Endothelial cell of umbilical vein (primary cell): ENCODE data around the gene TH. TPM values are rescaled to one million over a fixed set of nuclear protein-coding genes. Genes with fewer than 3 reads are reported as not detected.
A peak's percentile ranks its signal among the peaks of the same experiment; 100 is the strongest.

Experiments used
- BruUV-seq: library from RNA; stranded (reverse); fragments of 400-500 nt; replicated peaks from 2 replicates; lab custom pipeline; 2021; lab: Mats Ljungman, UMichigan
- CTCF ChIA-PET: fragments of 300-600, 350-600 bp; sonication (Branson Sonifier 250); formaldehyde crosslinking; loops from one replicate; lab custom pipeline; 2021; ENCODE audit warnings: antibody characterized with exemption, inconsistent platforms; lab: Charles Lee
- POLR2A ChIA-PET: fragments of 300-600, 350-600 bp; sonication (Branson Sonifier 250); formaldehyde crosslinking; loops from one replicate; lab custom pipeline; 2021; ENCODE audit warnings: antibody characterized with exemption, inconsistent platforms; lab: Charles Lee
- DNase-seq: peaks from one replicate; pipeline ENCODE4 v3.0.0-alpha.2; 2011; ENCODE audit warnings: low read depth, low spot score
- FAIRE-seq: peaks from 2 replicates; lab custom pipeline; 2011; peaks lifted over from hg19 to GRCh38; lab: Jason Lieb, UNC
- H2AFZ ChIP-seq: 2 replicates; pipeline ENCODE4 v1.6.0; 2012; ENCODE audit warnings: low read depth, low read length, control low read depth, inconsistent platforms
- H3K27ac ChIP-seq: 2 replicates; pipeline ENCODE4 v1.5.1; 2011; ENCODE audit warnings: low read depth, mild to moderate bottlenecking, control low read depth, low read length, moderate library complexity; ENCODE audit not compliant: insufficient read depth
- H3K27me3 ChIP-seq, 2 experiments: 2 replicates each; pipeline versions ENCODE4 v1.6.0 to v1.6.1; 2011; ENCODE audit warnings: low read length in 2 of 2, mixed read lengths in 1 of 2; ENCODE audit not compliant: control insufficient read depth in 2 of 2, insufficient read depth in 2 of 2
- H3K36me3 ChIP-seq, 2 experiments: 2 replicates in 1 of 2; 3 replicates in 1 of 2; pipeline ENCODE4 v1.5.1; 2011; ENCODE audit warnings: low read length in 2 of 2, mild to moderate bottlenecking in 1 of 2, moderate library complexity in 1 of 2; ENCODE audit not compliant: control insufficient read depth in 2 of 2, insufficient read depth in 2 of 2; ENCODE audit errors: extremely low read depth in 1 of 2
- H3K4me1 ChIP-seq: 3 replicates; pipeline ENCODE4 v1.5.1; 2011; ENCODE audit warnings: mild to moderate bottlenecking, low read length; ENCODE audit not compliant: control insufficient read depth, insufficient read depth; ENCODE audit errors: extremely low read depth
- H3K4me2 ChIP-seq: 2 replicates; pipeline ENCODE4 v1.6.1; 2011; ENCODE audit warnings: low read length, control low read depth, mixed read lengths; ENCODE audit not compliant: insufficient read depth
- H3K4me3 ChIP-seq, 3 experiments: fragments of 200-600 bp in 1 of 3; sonication (generic), shearing (Covaris generic) in 1 of 3; replicated peaks in 1 of 3; 2 replicates each; pipeline ENCODE4 v1.5.1; 2011 to 2016; ENCODE audit warnings: control low read depth in 3 of 3, low read length in 3 of 3, mild to moderate bottlenecking in 2 of 3, inconsistent platforms in 1 of 3, low read depth in 1 of 3, moderate library complexity in 1 of 3; ENCODE audit not compliant: insufficient read depth in 1 of 3
- H3K79me2 ChIP-seq: 2 replicates; pipeline ENCODE4 v1.6.0; 2012; ENCODE audit warnings: low read length, inconsistent platforms; ENCODE audit not compliant: control insufficient read depth, insufficient read depth
- H3K9ac ChIP-seq: replicated peaks from 2 replicates; pipeline ENCODE3; 2011; ENCODE audit warnings: low read length, control low read depth; ENCODE audit not compliant: insufficient read depth; ENCODE audit errors: extremely low read depth
- H3K9me1 ChIP-seq: replicated peaks from 3 replicates; pipeline ENCODE4 v1.6.0; 2011; ENCODE audit warnings: mild to moderate bottlenecking, low read length; ENCODE audit not compliant: control insufficient read depth, insufficient read depth; ENCODE audit errors: extremely low read depth
- H3K9me3 ChIP-seq: replicated peaks from 2 replicates; pipeline ENCODE4 v1.5.1; 2012; ENCODE audit warnings: low read length, inconsistent platforms; ENCODE audit not compliant: control insufficient read depth, insufficient read depth
- H4K20me1 ChIP-seq: replicated peaks from 2 replicates; pipeline ENCODE3; 2011; ENCODE audit warnings: mild to moderate bottlenecking, low read length; ENCODE audit not compliant: control insufficient read depth, insufficient read depth; ENCODE audit errors: extremely low read depth
- EZH2 ChIP-seq: IDR thresholded peaks from 2 replicates; pipeline ENCODE4 v1.6.1; 2012; ENCODE audit warnings: borderline replicate concordance, low read depth, mild to moderate bottlenecking, moderate library complexity, low read length, inconsistent platforms; ENCODE audit not compliant: severe bottlenecking
- FOS ChIP-seq: IDR thresholded peaks from 2 replicates; pipeline ENCODE4 v1.6.1; 2011; ENCODE audit warnings: mild to moderate bottlenecking, low read length, moderate library complexity, borderline replicate concordance; ENCODE audit not compliant: insufficient read depth
- GATA2 ChIP-seq: IDR thresholded peaks from 2 replicates; pipeline ENCODE4 v1.7.0; 2011; ENCODE audit warnings: low read depth, mild to moderate bottlenecking, moderate library complexity, mixed read lengths, low read length; ENCODE audit not compliant: insufficient read length, insufficient read depth
- JUN ChIP-seq: IDR thresholded peaks from 2 replicates; pipeline ENCODE4 v1.6.1; 2011; ENCODE audit warnings: borderline replicate concordance, low read depth; ENCODE audit not compliant: insufficient read length, insufficient read depth
- MYC ChIP-seq: IDR thresholded peaks from one replicate; pipeline ENCODE4 v1.6.1; 2011; ENCODE audit warnings: mild to moderate bottlenecking, low read depth, low read length
- POLR2A ChIP-seq: IDR thresholded peaks from 2 replicates; pipeline ENCODE4 v1.6.1; 2012; ENCODE audit warnings: low read depth, mild to moderate bottlenecking, control low read depth, low read length
- POLR2AphosphoS5 ChIP-seq: IDR thresholded peaks from 2 replicates; pipeline ENCODE4 v1.6.1; 2012; ENCODE audit warnings: low read depth, mild to moderate bottlenecking, control low read depth, low read length, moderate library complexity; ENCODE audit not compliant: insufficient read depth
- dilution Hi-C: fragments of 300-500 bp; cut with MboI; formaldehyde crosslinking; loops from one replicate; pipeline ENCODE4 v1.15.0; 2019; ENCODE audit warnings: low sequenced_read_pairs; ENCODE audit not compliant: extremely low pct_ligation_motif_present
- intact Hi-C: fragments of 100-400 bp; cut with micrococcal nuclease; formaldehyde crosslinking; loops from one replicate; pipeline ENCODE4 v1.10.0; 2022
- polyA plus RNA-seq, 4 experiments: library from polyadenylated mRNA; depleted of rRNA in 3 of 4; stranded (reverse) in 3 of 4; unstranded in 1 of 4; fragments of >200 nt; gene quantifications; 2 replicates each; pipeline versions ENCODE4 v1.2.1 to v1.2.3, GENCODE V29; 2011 to 2012; ENCODE audit warnings: missing spikeins in 1 of 4
- total RNA-seq: library from RNA; stranded (reverse); gene quantifications from 2 replicates; pipeline ENCODE4 v1.2.3, GENCODE V29; 2021
- TF ChIP-seq, protein P1 (sequence below), 2 donors: IDR thresholded peaks; 1 replicate in 1 of 2; 2 replicates in 1 of 2; pipeline ENCODE4 v1.5.1; 2011; ENCODE audit warnings: low read length in 2 of 2, mild to moderate bottlenecking in 2 of 2, moderate library complexity in 2 of 2, control low read depth in 1 of 2, inconsistent platforms in 1 of 2, low read depth in 1 of 2; ENCODE audit not compliant: insufficient read depth in 1 of 2; ENCODE audit errors: extremely low read depth in 1 of 2
- TF ChIP-seq, protein P2 (sequence below): IDR thresholded peaks from 2 replicates; pipeline ENCODE4 v1.6.1; 2011; ENCODE audit not compliant: insufficient read depth, insufficient read length

TH gene
- total and polyA plus RNA-seq, 2 donors (not counting 3 experiments of a cell fraction or from before 2014, with no cell fraction given) = not detected

GRCh38 chr11:2196970-2197770 lies 25.6 kb upstream of the TH start:
- CTCF ChIA-PET = interaction anchor here (0.7 to 4.7 kb wide), 6 partner anchors 11 to 334 kb away, joined by 3 to 67 read pairs (median 4); no protein-coding TSS in a partner anchor
- no peak overlapping the region for H2AFZ ChIP-seq
- intact Hi-C loops (loop anchor here (1.0 to 5.0 kb wide), 3 partner anchors 108 to 335 kb away; no protein-coding TSS in a partner anchor), dilution Hi-C loops (no loop called here)
- H4K20me1 ChIP-seq = no peaks in the 10 kb centered on the region
- no peaks in the 10 kb centered on the region for H3K9me3 ChIP-seq
- no TSS peak for BruUV-seq
- no peak for TF ChIP-seq JUN
- TF ChIP-seq, protein P1, sequence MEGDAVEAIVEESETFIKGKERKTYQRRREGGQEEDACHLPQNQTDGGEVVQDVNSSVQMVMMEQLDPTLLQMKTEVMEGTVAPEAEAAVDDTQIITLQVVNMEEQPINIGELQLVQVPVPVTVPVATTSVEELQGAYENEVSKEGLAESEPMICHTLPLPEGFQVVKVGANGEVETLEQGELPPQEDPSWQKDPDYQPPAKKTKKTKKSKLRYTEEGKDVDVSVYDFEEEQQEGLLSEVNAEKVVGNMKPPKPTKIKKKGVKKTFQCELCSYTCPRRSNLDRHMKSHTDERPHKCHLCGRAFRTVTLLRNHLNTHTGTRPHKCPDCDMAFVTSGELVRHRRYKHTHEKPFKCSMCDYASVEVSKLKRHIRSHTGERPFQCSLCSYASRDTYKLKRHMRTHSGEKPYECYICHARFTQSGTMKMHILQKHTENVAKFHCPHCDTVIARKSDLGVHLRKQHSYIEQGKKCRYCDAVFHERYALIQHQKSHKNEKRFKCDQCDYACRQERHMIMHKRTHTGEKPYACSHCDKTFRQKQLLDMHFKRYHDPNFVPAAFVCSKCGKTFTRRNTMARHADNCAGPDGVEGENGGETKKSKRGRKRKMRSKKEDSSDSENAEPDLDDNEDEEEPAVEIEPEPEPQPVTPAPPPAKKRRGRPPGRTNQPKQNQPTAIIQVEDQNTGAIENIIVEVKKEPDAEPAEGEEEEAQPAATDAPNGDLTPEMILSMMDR (IDR thresholded peaks at IDR 0.05; ENCODE audit: extremely low read depth in 1 of 2, insufficient read depth in 1 of 2, low read depth in 1 of 2, low read length in 2 of 2) = peak; percentile 63 to 81
- H3K9ac ChIP-seq = no peak overlapping the region
- H3K9me1 ChIP-seq = no peaks in the 10 kb centered on the region
- no peaks in the 10 kb centered on the region for H3K27me3 ChIP-seq
- no peak overlapping the region for H3K27ac ChIP-seq
- H3K36me3 ChIP-seq = no peaks in the 10 kb centered on the region
- no peak overlapping the region for H3K4me3 ChIP-seq
- POLR2A ChIA-PET = no interaction called here
- FAIRE-seq (peak; percentile 52), DNase-seq (peak; percentile 38)
- H3K79me2 ChIP-seq = no peaks in the 10 kb centered on the region
- H3K4me1 ChIP-seq = no peaks in the 10 kb centered on the region
- no peak overlapping the region for H3K4me2 ChIP-seq

- Histone ChIP-seq H3K4me1 (no peaks in the 10 kb centered on the region), H3K9me3 (no peaks in the 10 kb centered on the region), H3K36me3 (no peaks in the 10 kb centered on the region), H3K9me1 (no peaks in the 10 kb centered on the region), H3K4me2 (no peak overlapping the region), H3K4me3 (no peak overlapping the region), H3K27me3 (peaks cover 0 to 2% of the 10 kb centered on the region in 2 experiments), H3K79me2 (no peaks in the 10 kb centered on the region), H3K9ac (no peak overlapping the region), H4K20me1 (no peaks in the 10 kb centered on the region), H3K27ac (no peak overlapping the region), H2AFZ (no peak overlapping the region)
- no TSS peak for BruUV-seq
- CTCF ChIA-PET = interaction anchor here (1.1 to 2.6 kb wide), 3 partner anchors 109 to 226 kb away, joined by 6 to 17 read pairs (median 8); no protein-coding TSS in a partner anchor
- intact Hi-C loops (loop anchor here (2.0 to 5.0 kb wide), 2 partner anchors 109 to 337 kb away; no protein-coding TSS in a partner anchor), dilution Hi-C loops (no loop called here)
- DNase-seq (no peak), FAIRE-seq (no peak)
- POLR2A ChIA-PET = no interaction called here
- no peak for TF ChIP-seq MYC
- TF ChIP-seq GATA2 = no peak
- TF ChIP-seq, protein P2, sequence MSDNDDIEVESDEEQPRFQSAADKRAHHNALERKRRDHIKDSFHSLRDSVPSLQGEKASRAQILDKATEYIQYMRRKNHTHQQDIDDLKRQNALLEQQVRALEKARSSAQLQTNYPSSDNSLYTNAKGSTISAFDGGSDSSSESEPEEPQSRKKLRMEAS = no peak
- no peak for TF ChIP-seq EZH2
- TF ChIP-seq, protein P1 (IDR thresholded peaks at IDR 0.05; ENCODE audit: extremely low read depth in 1 of 2, insufficient read depth in 1 of 2, low read depth in 1 of 2, low read length in 2 of 2) = no peak
- TF ChIP-seq POLR2A = no peak
- TF ChIP-seq JUN = no peak
- no peak for TF ChIP-seq FOS
- TF ChIP-seq POLR2AphosphoS5 = no peak
These were observed 24.1 kb upstream of the TH start for GRCh38 chr11:2195756-2196088.
